Panc1 (cell line): ENCODE data around the gene TEDDM1.

Experiments used
- CTCF ChIP-seq: fragments of 450-650 bp; IDR thresholded peaks from 2 replicates; pipeline ENCODE4 v1.5.1; 2017; ENCODE audit warnings: mild to moderate bottlenecking
- POLR2AphosphoS5 ChIP-seq: IDR thresholded peaks from 2 replicates; pipeline ENCODE4 v1.6.1; 2012; ENCODE audit warnings: mild to moderate bottlenecking, low read depth, low read length, moderate library complexity
- REST ChIP-seq, 2 experiments: IDR thresholded peaks; 2 replicates each; pipeline ENCODE4 v1.6.1; 2011 to 2012; ENCODE audit warnings: low read depth in 2 of 2, control low read depth in 1 of 2, low read length in 1 of 2, mild to moderate bottlenecking in 1 of 2, moderate library complexity in 1 of 2; ENCODE audit not compliant: insufficient read depth in 1 of 2
- SIN3A ChIP-seq: IDR thresholded peaks from 2 replicates; pipeline ENCODE4 v1.6.1; 2012; ENCODE audit warnings: low read depth, mild to moderate bottlenecking, low read length, moderate library complexity, borderline replicate concordance; ENCODE audit not compliant: insufficient read depth

DNA sequence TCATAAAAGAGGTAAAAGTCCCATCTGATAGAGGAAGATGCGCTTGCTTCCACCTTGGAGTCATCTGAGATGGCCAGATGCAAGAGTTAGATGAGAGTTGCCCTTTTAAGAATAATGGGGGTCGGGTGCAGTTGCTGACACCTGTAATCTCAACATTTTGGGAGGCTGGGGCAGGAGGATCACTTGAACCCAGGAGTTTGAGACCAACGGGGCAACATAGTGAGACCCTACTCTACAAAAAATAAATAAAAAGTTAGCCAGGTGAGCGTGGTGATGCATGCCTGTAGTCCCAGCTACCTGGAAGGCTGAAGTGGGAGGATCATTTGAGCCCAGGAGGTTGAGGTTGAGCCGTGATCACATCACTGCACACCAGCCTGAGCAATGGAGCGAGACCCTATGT lies 13.5 kb upstream of the TEDDM1 start:
- no peak for TF ChIP-seq SIN3A
- no peak for TF ChIP-seq CTCF
- TF ChIP-seq POLR2AphosphoS5, result no peak
- TF ChIP-seq REST (IDR thresholded peaks at IDR 0.05; ENCODE audit: insufficient read depth in 1 of 2, low read depth in 2 of 2, low read length in 1 of 2), result no peak
